Measurements from ENCODE around the gene CSMD2. TPM values are rescaled to one million over a fixed set of nuclear protein-coding genes. Genes with fewer than 3 reads are reported as not detected.
A peak's percentile ranks its signal among the peaks of the same experiment; 100 is the strongest.

The CSMD2 gene
- total and polyA plus RNA-seq, 2 of the 4 experiments (the other 2 are of a cell fraction), result under 0.01 to 0.36 TPM

DNA sequence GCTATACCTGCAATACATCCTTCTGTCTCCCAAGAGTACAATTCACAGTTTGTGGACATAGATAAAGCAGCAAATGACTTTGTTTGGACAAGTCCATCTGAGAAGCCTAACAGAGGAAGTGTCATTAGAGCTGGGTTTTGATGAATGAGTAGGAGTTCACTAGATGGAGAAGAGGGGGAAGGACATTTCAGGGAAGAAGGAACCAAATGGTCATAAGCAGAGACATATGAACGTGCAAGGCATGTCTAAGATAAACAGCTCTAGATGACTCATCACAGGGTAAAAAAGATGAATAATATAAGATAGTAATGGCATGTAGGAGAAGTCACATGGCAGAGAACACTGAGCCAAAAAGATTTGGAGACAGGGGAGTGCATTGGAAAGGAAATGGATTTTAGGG lies 246.7 kb downstream of the CSMD2 start:
- Histone ChIP-seq H4K5ac (ENCODE audit: low read depth, low read length) (no peak overlapping the region), H4K91ac (ENCODE audit: insufficient read depth, low read depth, low read length) (no peak overlapping the region), H4K20me1 (ENCODE audit: insufficient read depth, low read length) (no peaks in the 10 kb centered on the region), H3K9me1 (ENCODE audit: insufficient read depth, low read length) (no peaks in the 10 kb centered on the region), H3K4me2 (ENCODE audit: low read depth, low read length) (no peak overlapping the region), H3K79me1 (ENCODE audit: low read depth in 1 of 2, low read length in 2 of 2) (no peaks in the 10 kb centered on the region), H3K9ac (ENCODE audit: low read depth, low read length) (no peak overlapping the region), H3K36me3 (ENCODE audit: control insufficient read depth, insufficient read depth, low read length) (no peaks in the 10 kb centered on the region), H3K56ac (ENCODE audit: extremely low read depth, insufficient read depth, low read length) (no peak overlapping the region), H3K4me3 (ENCODE audit: insufficient read depth, low read depth, low read length) (no peak overlapping the region), H2BK120ac (ENCODE audit: low read depth, low read length) (no peak overlapping the region), H3K9me3 (ENCODE audit: control insufficient read depth, insufficient read depth, low read length) (peaks cover 33% of the 10 kb centered on the region), H2AK9ac (replicated peaks; ENCODE audit: low read depth, low read length, poor library complexity) (no peak overlapping the region), H3K4me1 (ENCODE audit: control insufficient read depth, insufficient read depth, low read length) (no peaks in the 10 kb centered on the region), H2BK20ac (ENCODE audit: low read depth, low read length) (no peak overlapping the region), H3K27ac (ENCODE audit: insufficient read depth, low read length) (no peak overlapping the region), H3K23ac (ENCODE audit: low read depth, low read length) (no peak overlapping the region), H3K18ac (ENCODE audit: low read depth, low read length) (no peak overlapping the region), H3K14ac (replicated peaks; ENCODE audit: low read depth, low read length) (no peak overlapping the region), H4K8ac (ENCODE audit: low read depth in 2 of 2, low read length in 2 of 2) (no peak overlapping the region), H2BK15ac (ENCODE audit: low read depth, low read length) (no peak overlapping the region), H2AK5ac (ENCODE audit: low read depth, low read length) (no peak overlapping the region), H3K27me3 (ENCODE audit: control insufficient read depth, insufficient read depth, low read length) (no peaks in the 10 kb centered on the region), H3K4ac (ENCODE audit: low read depth, low read length) (no peak overlapping the region), H2AFZ (replicated peaks; ENCODE audit: low read length, poor library complexity) (no peak overlapping the region), H2BK5ac (ENCODE audit: low read depth, low read length, poor library complexity, severe bottlenecking) (no peak overlapping the region)
- TF ChIP-seq MAZ (IDR thresholded peaks at IDR 0.05; ENCODE audit: borderline replicate concordance, low read depth, low read length), result no peak
- TF ChIP-seq BHLHE40 (IDR thresholded peaks at IDR 0.05; ENCODE audit: low read depth, low read length), result peak; percentile 30; the same call in 1 of the 2 replicates
- no TSS peak for BruUV-seq (replicated peaks)
- WGBS, 2 experiments (ENCODE audit: extremely low coverage in 2 of 2, insufficient read length in 1 of 2), result no CpG with 5 or more reads among the region's 1 CpG
- ChIA-PET POLR2A (ENCODE audit: unreplicated experiment) (no interaction called here), CTCF (no interaction called here)
- DNase-seq (peak; percentile 27), ATAC-seq (ENCODE audit: low read depth) (peak; percentile 70)
- intact Hi-C loops (cut with micrococcal nuclease), result no loop called here
- in situ Hi-C loops (cut with MboI; ENCODE audit: low sequenced_read_pairs), result no loop called here
- dilution Hi-C loops (cut with HindIII; ENCODE audit: low sequenced_read_pairs, unreplicated experiment), result no loop called here
